Naive thymus-derived CD4-positive, alpha-beta T cell (primary cell): ENCODE results near the gene NPS. TPM values are rescaled to one million over a fixed set of nuclear protein-coding genes. Genes with fewer than 3 reads are reported as not detected.
A peak's percentile ranks its signal among the peaks of the same experiment; 100 is the strongest.

ENCODE experiments used
- ATAC-seq: fragments of 150-1000 bp; cut with Tn5 transposase; 2 replicates; pipeline ENCODE4 v1.10.0; 2021; ENCODE audit warnings: mild to moderate bottlenecking, moderate library complexity
- CTCF ChIA-PET: fragments of 350-600 bp; sonication (Branson Sonifier 250); formaldehyde crosslinking; loops from one replicate; lab custom pipeline; 2021; ENCODE audit warnings: antibody characterized with exemption; lab: Charles Lee
- POLR2A ChIA-PET: fragments of 350-600 bp; sonication (Branson Sonifier 250); formaldehyde crosslinking; loops from one replicate; lab custom pipeline; 2021; ENCODE audit warnings: antibody characterized with exemption, inconsistent platforms; lab: Charles Lee
- DNase-seq, 9 donors: peaks; one replicate each; pipeline versions ENCODE4 v3.0.0 to v3.0.0-alpha.2; 2020 to 2022; ENCODE audit warnings: mixed read lengths in 1 of 9
- H3K27ac ChIP-seq: one replicate; pipeline ENCODE4 v1.7.0; 2013; ENCODE audit warnings: mild to moderate bottlenecking, low read depth, low read length, moderate library complexity
- H3K27me3 ChIP-seq, 2 donors: one replicate each; pipeline ENCODE4 v1.7.0; 2013; ENCODE audit warnings: low read length in 2 of 2, mild to moderate bottlenecking in 2 of 2, moderate library complexity in 2 of 2; ENCODE audit not compliant: control insufficient read depth in 2 of 2, insufficient read depth in 2 of 2
- H3K36me3 ChIP-seq, 3 experiments: 1 replicate in 2 of 3; 2 replicates in 1 of 3; pipeline ENCODE4 v1.7.0; 2013; ENCODE audit warnings: low read length in 3 of 3, mild to moderate bottlenecking in 3 of 3, moderate library complexity in 1 of 3; ENCODE audit not compliant: insufficient read depth in 3 of 3, control insufficient read depth in 2 of 3
- H3K4me1 ChIP-seq, 2 donors: one replicate each; pipeline ENCODE4 v1.7.0; 2013; ENCODE audit warnings: low read length in 2 of 2, mild to moderate bottlenecking in 2 of 2, moderate library complexity in 1 of 2; ENCODE audit not compliant: control insufficient read depth in 2 of 2, insufficient read depth in 2 of 2
- H3K4me3 ChIP-seq: 2 replicates; pipeline ENCODE4 v1.7.0; 2013; ENCODE audit warnings: mild to moderate bottlenecking, low read length
- H3K9me3 ChIP-seq, 3 experiments: 1 replicate in 2 of 3; 2 replicates in 1 of 3; pipeline ENCODE4 v1.7.0; 2013; ENCODE audit warnings: low read length in 3 of 3; ENCODE audit not compliant: control insufficient read depth in 2 of 3
- H3K27ac Mint-ChIP-seq, 9 donors: one replicate each; pipeline ENCODE4 v1.8.0; 2020 to 2022; ENCODE audit warnings: mixed read lengths in 9 of 9, mild to moderate bottlenecking in 8 of 9, moderate library complexity in 5 of 9, inconsistent platforms in 2 of 9
- H3K27me3 Mint-ChIP-seq, 5 donors: one replicate each; pipeline ENCODE4 v1.8.0; 2021 to 2022; ENCODE audit warnings: mixed read lengths in 5 of 5, mild to moderate bottlenecking in 1 of 5
- H3K36me3 Mint-ChIP-seq, 5 donors: one replicate each; pipeline ENCODE4 v1.8.0; 2020 to 2022; ENCODE audit warnings: mixed read lengths in 5 of 5, mild to moderate bottlenecking in 3 of 5, inconsistent platforms in 1 of 5
- H3K4me1 Mint-ChIP-seq, 7 donors: one replicate each; pipeline ENCODE4 v1.8.0; 2020 to 2022; ENCODE audit warnings: mixed read lengths in 7 of 7, mild to moderate bottlenecking in 3 of 7, inconsistent platforms in 1 of 7
- H3K4me3 Mint-ChIP-seq, 10 donors: one replicate each; pipeline ENCODE4 v1.8.0; 2020 to 2022; ENCODE audit warnings: mild to moderate bottlenecking in 10 of 10, mixed read lengths in 10 of 10, moderate library complexity in 6 of 10, inconsistent platforms in 2 of 10
- H3K9me3 Mint-ChIP-seq, 11 donors: one replicate each; pipeline ENCODE4 v1.8.0; 2020 to 2022; ENCODE audit warnings: mixed read lengths in 11 of 11, mild to moderate bottlenecking in 4 of 11, inconsistent platforms in 1 of 11, moderate library complexity in 1 of 11
- intact Hi-C, 2 donors: fragments of 100-400 bp; cut with micrococcal nuclease; formaldehyde crosslinking; loops; one replicate each; pipeline ENCODE4 v1.15.1; 2023
- polyA plus RNA-seq, 2 donors: library from polyadenylated mRNA; unstranded; fragments of 300-500 nt; fragmentation: Illumina TruSeq; gene quantifications; one replicate each; pipeline ENCODE4 v1.2.3, GENCODE V29; 2021
- total RNA-seq, 6 experiments: library from RNA in 5 of 6; stranded (reverse) in 5 of 6; gene quantifications; 1 replicate in 5 of 6; 2 replicates in 1 of 6; pipeline ENCODE4 v1.2.3 and lab custom pipeline; 2021 to 2026

Gene NPS
- total and polyA plus RNA-seq, 7 experiments from 2014 or later, result not detected

DNA sequence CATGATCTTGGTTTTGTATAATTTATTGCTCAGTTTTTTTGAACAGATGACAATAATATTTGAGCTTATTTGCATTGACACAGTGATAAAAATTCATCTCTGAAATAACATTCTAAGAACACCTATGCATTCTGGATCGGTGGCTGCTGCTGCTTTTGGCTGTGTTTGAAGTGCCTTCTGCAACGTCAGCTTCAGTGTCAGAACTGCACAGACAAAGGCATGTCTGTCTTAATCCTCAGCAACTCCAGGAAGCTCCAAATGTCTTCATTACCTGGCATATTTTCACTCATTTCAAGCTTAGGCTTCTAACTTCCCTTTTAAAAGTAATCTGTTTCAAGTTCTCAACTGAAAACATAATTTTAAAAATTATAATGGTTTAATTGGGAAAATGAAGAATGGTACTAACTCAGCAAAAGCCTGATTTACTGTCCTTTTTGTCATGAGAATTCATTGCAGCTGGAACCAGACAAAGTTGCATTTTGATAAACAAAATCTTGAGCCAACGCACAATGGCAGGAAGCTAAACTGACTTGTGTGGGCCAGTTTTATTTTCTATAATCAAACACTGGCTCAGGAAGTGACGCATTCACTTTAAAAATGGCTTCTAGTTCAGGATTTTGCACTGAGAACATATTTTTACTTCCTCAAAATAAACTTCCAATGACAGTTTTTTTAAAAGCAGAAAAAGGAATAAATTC, 38.7 kb downstream of the NPS start:
- no peak for ATAC-seq
- H3K27me3 ChIP-seq, result no peaks in the 10 kb centered on the region
- H3K36me3 ChIP-seq, result no peaks in the 10 kb centered on the region
- H3K4me3 Mint-ChIP-seq, result no peak overlapping the region
- POLR2A ChIA-PET, result no interaction called here
- H3K27ac ChIP-seq, result no peak overlapping the region
- no peaks in the 10 kb centered on the region for H3K4me1 Mint-ChIP-seq
- CTCF ChIA-PET, result no interaction called here
- peaks cover 0 to 30% (median 23%) of the 10 kb centered on the region in 5 donors for H3K27me3 Mint-ChIP-seq
- H3K9me3 Mint-ChIP-seq, result peaks cover 0 to 14% (median 4%) of the 10 kb centered on the region in 11 donors
- H3K9me3 ChIP-seq, result peaks cover 0 to 5% (median 0%) of the 10 kb centered on the region in 3 experiments
- DNase-seq, result no peak
- intact Hi-C loops, result no loop called here
- no peak overlapping the region for H3K27ac Mint-ChIP-seq
- H3K36me3 Mint-ChIP-seq, result peaks cover 0 to 8% (median 0%) of the 10 kb centered on the region in 5 donors
- H3K4me1 ChIP-seq, result no peaks in the 10 kb centered on the region
- no peak overlapping the region for H3K4me3 ChIP-seq

DNA sequence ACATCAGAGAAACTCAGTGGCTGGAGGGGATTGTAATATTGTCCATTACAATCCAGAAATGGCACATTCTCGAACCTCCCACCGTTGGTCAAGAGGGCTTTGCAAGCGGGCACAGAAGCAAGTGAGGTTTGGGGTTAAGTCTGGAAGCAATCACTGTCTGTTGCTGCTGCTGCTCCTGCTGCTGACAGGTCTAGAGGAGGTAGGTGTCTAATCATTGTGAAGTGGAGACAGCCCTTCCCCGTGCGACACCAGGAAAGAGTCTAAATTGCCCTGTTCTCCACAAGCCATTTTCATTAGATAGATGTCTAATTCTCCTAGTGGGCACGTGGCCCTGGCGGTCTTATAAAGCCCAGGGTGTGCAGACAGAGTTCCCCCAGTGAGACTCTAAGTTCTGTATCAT, 43.5 kb downstream of the NPS start:
- Mint-ChIP-seq H3K4me1 (no peaks in the 10 kb centered on the region), H3K27ac (no peak overlapping the region), H3K36me3 (no peaks in the 10 kb centered on the region), H3K4me3 (no peak overlapping the region), H3K9me3 (peaks cover 0 to 7% (median 0%) of the 10 kb centered on the region in 11 donors), H3K27me3 (peaks cover 0 to 10% (median 8%) of the 10 kb centered on the region in 5 donors)
- Histone ChIP-seq H3K27me3 (no peaks in the 10 kb centered on the region), H3K36me3 (no peaks in the 10 kb centered on the region), H3K27ac (no peak overlapping the region), H3K9me3 (no peaks in the 10 kb centered on the region), H3K4me1 (no peaks in the 10 kb centered on the region), H3K4me3 (no peak overlapping the region)
- intact Hi-C loops, result no loop called here
- DNase-seq, result no peak
- no peak for ATAC-seq
- CTCF ChIA-PET, result no interaction called here
- POLR2A ChIA-PET, result no interaction called here

DNA sequence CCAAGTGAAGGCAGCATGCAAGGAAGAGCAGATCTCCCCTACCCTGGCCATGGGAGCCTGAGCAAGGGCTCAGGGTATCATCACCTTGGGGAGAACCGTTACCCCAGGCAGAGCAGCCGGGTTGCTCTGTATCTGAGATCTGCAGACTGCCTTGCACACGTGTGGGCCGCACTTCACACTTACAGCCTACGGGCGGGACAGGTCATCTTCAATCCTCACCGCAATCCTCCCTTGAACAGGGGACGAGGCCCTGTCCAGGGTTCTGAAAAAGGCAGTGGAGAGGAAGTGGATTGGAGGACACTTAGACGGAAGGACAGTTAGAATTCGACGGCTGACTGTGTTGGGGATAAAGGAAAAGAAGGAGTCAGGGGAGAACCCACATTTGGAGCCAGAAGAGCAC, 51.4 kb downstream of the NPS start:
- no peaks in the 10 kb centered on the region for H3K4me1 Mint-ChIP-seq
- POLR2A ChIA-PET, result no interaction called here
- CTCF ChIA-PET, result no interaction called here

More for the DNA sequence above, 51.4 kb downstream of the NPS start:
- no peak overlapping the region for H3K27ac ChIP-seq
- H3K4me1 ChIP-seq, result no peaks in the 10 kb centered on the region
- Mint-ChIP-seq H3K4me3 (no peak overlapping the region), H3K36me3 (no peaks in the 10 kb centered on the region), H3K9me3 (peaks cover 0 to 5% (median 0%) of the 10 kb centered on the region in 11 donors), H3K27me3 (peaks cover 0 to 22% (median 3%) of the 10 kb centered on the region in 5 donors), H3K27ac (no peak overlapping the region)
- H3K27me3 ChIP-seq, result no peaks in the 10 kb centered on the region
- intact Hi-C loops, result no loop called here
- DNase-seq (no peak), ATAC-seq (peak; percentile 20)
- no peaks in the 10 kb centered on the region for H3K9me3 ChIP-seq
- H3K4me3 ChIP-seq, result no peak overlapping the region
- H3K36me3 ChIP-seq, result no peaks in the 10 kb centered on the region

Other genes starting within 250 kb of the NPS start
- gene FOXI2, start 187.9 kb downstream of the NPS start, total RNA-seq, result under 1 TPM in 1 of 5 experiments, not detected in 4; 0.24 TPM
- gene FOXI2, start 187.9 kb downstream of the NPS start, polyA plus RNA-seq, result not detected